ENCODE results near the gene SELENOS. TPM values are rescaled to one million over a fixed set of nuclear protein-coding genes. Genes with fewer than 3 reads are reported as not detected.

The SELENOS gene
- total and polyA plus RNA-seq, 12 donors: 28.4 to 192 (median 43.2) TPM

- ATAC-seq (no peak), DNase-seq (no peak)
- intact Hi-C loops (cut with DNase I): no loop called here
- H3K4me1 ChIP-seq: peaks cover 0 to 11% (median 0%) of the 10 kb centered on the region in 9 donors
- TF ChIP-seq CTCF (IDR thresholded peaks at IDR 0.05): no peak
- no peak overlapping the region for H3K4me3 ChIP-seq
- H3K27me3 ChIP-seq: peaks cover 0 to 4% (median 0%) of the 10 kb centered on the region in 7 donors
- H3K9me3 ChIP-seq: no peaks in the 10 kb centered on the region
- 89% methylated on average over 6 of the region's 6 CpGs for WGBS, 2 donors
- H3K27ac ChIP-seq: no peak overlapping the region
- H3K36me3 ChIP-seq: peaks cover 0 to 76% (median 0%) of the 10 kb centered on the region in 9 donors
Observed at GRCh38 chr15:101317336-101317872, 40.1 kb upstream of the SELENOS start.

GRCh38 chr15:101316529-101316928 is 39.2 kb upstream of the SELENOS start:
- Histone ChIP-seq H3K4me3 (no peak overlapping the region), H3K27ac (no peak overlapping the region), H3K36me3 (peaks cover 0 to 70% (median 0%) of the 10 kb centered on the region in 9 donors), H3K27me3 (peaks cover 0 to 4% (median 0%) of the 10 kb centered on the region in 7 donors), H3K4me1 (peaks cover 0 to 11% (median 0%) of the 10 kb centered on the region in 9 donors), H3K9me3 (no peaks in the 10 kb centered on the region)
- DNase-seq (no peak), ATAC-seq (no peak)
- intact Hi-C loops (cut with DNase I): no loop called here
- WGBS, 2 donors: 81 to 83% methylated on average over 5 of the region's 5 CpGs
- no peak for TF ChIP-seq CTCF (IDR thresholded peaks at IDR 0.05)

- Histone ChIP-seq H3K4me3 (no peak overlapping the region), H3K9me3 (no peaks in the 10 kb centered on the region), H3K27ac (no peak overlapping the region), H3K4me1 (peaks cover 0 to 7% (median 0%) of the 10 kb centered on the region in 9 donors), H3K27me3 (peaks cover 0 to 4% (median 0%) of the 10 kb centered on the region in 7 donors), H3K36me3 (peaks cover 0 to 62% (median 0%) of the 10 kb centered on the region in 9 donors)
- 89 to 91% methylated on average over 10 of the region's 10 CpGs for WGBS, 2 donors
- TF ChIP-seq CTCF (IDR thresholded peaks at IDR 0.05): no peak
- ATAC-seq (no peak), DNase-seq (no peak)
- intact Hi-C loops (cut with DNase I): no loop called here
Observed at GRCh38 chr15:101315736-101316135, 38.5 kb upstream of the SELENOS start.

- no peaks in the 10 kb centered on the region for H3K9me3 ChIP-seq
- H3K4me3 ChIP-seq: no peak overlapping the region
- WGBS, 2 donors: 85 to 88% methylated on average over 19 of the region's 19 CpGs
- H3K27ac ChIP-seq: no peak overlapping the region
- no peak for DNase-seq
- no peaks in the 10 kb centered on the region for H3K4me1 ChIP-seq
- TF ChIP-seq CTCF (IDR thresholded peaks at IDR 0.05): no peak
- ATAC-seq: no peak
- H3K27me3 ChIP-seq: peaks cover 0 to 4% (median 0%) of the 10 kb centered on the region in 7 donors
- intact Hi-C loops (cut with DNase I): no loop called here
- peaks cover 0 to 50% (median 0%) of the 10 kb centered on the region in 9 donors for H3K36me3 ChIP-seq
Observed at GRCh38 chr15:101314336-101315125, 37.2 kb upstream of the SELENOS start.
